ENCODE results near the gene GRIN3B. TPM values are rescaled to one million over a fixed set of nuclear protein-coding genes. Genes with fewer than 3 reads are reported as not detected.

The GRIN3B gene, protein sequence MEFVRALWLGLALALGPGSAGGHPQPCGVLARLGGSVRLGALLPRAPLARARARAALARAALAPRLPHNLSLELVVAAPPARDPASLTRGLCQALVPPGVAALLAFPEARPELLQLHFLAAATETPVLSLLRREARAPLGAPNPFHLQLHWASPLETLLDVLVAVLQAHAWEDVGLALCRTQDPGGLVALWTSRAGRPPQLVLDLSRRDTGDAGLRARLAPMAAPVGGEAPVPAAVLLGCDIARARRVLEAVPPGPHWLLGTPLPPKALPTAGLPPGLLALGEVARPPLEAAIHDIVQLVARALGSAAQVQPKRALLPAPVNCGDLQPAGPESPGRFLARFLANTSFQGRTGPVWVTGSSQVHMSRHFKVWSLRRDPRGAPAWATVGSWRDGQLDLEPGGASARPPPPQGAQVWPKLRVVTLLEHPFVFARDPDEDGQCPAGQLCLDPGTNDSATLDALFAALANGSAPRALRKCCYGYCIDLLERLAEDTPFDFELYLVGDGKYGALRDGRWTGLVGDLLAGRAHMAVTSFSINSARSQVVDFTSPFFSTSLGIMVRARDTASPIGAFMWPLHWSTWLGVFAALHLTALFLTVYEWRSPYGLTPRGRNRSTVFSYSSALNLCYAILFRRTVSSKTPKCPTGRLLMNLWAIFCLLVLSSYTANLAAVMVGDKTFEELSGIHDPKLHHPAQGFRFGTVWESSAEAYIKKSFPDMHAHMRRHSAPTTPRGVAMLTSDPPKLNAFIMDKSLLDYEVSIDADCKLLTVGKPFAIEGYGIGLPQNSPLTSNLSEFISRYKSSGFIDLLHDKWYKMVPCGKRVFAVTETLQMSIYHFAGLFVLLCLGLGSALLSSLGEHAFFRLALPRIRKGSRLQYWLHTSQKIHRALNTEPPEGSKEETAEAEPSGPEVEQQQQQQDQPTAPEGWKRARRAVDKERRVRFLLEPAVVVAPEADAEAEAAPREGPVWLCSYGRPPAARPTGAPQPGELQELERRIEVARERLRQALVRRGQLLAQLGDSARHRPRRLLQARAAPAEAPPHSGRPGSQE
- 1.4 and 2.1 TPM in 2 replicates for total RNA-seq

DNA sequence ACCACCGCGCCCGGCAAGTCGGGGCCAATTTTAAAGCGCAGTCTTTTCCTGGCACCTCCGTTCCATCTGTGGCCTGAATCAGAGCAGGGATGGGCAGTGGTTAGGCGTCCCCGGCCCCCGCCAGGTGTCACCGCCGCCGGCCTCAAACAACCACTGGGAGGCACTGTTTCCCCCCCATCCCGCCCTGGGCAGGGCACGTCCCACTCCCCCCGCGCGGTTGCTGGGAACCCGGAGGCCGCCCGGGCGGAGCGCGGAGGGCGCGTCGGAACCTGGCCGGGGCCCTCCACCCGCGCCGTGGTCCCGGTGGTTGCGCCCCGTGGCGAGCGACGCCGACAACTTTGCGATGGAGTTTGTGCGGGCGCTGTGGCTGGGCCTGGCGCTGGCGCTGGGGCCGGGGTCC is at the start of gene GRIN3B:
Gene GRIN3B (plus strand): TSS at position 325 of the 400 bp plus-strand sequence. CDS start 19 bp downstream, at position 344.

DNA sequence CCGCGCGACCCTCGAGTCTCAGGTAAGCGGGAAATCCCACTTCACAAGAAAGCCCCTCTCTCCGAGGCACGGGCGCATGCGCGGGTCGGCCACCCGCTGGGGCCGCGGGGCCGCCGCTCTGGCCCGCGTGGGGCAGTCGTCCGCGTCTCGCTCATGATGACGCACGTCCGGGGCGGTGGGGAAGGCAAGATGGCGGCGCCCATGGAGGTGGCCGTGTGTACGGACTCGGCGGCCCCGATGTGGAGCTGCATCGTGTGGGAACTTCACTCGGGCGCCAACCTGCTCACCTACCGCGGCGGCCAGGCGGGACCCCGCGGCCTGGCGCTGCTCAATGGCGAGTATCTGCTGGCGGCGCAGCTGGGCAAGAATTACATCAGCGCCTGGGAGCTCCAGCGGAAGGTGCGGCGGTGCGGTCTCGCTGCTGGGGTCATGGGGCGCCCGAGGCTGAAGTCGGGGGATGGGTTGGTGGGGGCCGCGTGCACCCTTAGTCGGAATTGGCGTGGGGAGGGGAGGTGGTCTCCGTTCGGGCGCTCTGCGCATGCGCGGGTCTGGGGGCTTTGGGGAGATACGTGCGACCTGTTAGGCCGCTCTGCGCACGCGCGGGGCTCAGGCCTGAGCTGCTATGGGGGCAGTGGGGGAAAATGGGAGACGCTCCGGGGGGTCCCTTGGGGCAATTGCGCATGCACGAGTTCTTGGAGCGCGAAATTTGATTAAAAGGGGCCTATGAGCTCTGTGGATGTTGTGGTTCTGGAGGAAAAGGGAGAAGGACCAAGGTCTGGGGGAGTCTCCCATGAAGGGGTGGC is 15.9 kb upstream of the GRIN3B start, which contains the start of gene WDR18:
Gene WDR18 (plus strand): TSS at position 181 of the 803 bp plus-strand sequence. CDS start 9 bp downstream, at position 190.

DNA sequence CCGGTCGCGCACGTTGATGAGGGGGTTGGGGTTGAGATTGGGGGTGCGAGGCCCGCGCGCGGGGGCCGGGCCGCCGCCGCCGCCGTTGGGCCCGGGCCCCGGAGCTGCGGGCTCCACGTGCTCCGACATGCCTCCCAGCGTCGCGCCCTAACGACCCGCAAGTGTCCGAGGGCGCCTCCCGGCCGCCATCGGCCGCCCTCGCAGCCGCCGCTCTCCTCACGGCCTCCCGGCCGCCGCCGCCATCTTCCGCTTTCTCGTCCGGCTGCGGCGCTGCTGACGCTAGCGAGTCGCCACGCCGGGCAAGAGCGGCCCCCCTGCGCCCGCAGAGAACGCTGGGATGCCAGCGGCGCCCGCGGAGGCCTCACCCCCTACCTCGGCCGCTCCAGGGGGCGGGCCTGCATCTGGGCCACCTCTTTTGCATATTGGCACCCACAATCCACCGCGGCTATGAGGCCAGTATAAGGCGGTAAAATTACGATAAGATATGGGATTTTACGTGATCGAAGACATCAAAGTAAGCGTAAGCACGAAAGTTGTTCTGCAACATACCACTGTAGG is 20.7 kb downstream of the GRIN3B start, which contains the start of gene TMEM259:
Gene TMEM259 (minus strand): TSS at position 256 of the 558 bp plus-strand sequence. CDS start 127 bp downstream, at position 129.

DNA sequence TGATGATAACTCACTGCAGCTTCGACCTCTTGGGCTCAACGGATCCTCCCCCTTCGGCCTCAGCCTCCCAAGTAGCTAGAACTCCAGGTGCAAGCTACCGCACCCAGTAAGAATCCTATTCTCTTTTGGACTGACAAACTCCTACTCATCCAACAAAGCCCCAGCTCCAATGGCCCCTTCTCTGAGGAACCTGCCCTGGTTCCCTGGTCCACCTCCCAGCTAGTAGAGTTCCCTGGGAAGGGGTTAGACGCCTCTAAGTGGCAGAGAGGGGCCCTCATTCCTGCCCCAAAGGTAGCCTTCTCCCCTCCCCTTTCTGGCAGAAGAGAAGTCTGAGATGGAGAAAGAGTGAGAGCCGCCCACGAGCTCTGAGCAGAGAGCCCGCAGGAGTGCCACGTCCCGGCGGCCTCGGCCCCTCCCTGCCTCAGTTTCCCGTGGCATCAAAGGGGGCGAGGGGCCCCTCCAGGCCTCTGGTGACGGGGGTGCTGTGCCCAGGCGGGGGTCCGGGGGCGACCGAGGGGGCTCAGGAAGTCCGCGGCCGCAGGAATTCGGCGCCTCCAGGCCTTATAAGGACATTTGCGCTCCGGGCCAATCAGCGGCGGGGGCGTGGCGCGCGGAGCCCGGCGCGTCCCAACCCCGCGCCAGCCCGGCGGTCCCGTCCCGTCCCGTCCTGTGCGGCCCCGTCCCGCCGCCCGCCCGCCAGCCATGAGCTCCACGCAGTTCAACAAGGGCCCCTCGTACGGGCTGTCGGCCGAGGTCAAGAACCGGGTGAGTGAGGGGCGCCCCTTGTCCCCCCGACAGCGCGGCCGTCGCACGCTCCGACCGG is 26.0 kb downstream of the GRIN3B start, which contains the start of gene CNN2:
Gene CNN2 (plus strand): TSS at position 649 of the 823 bp plus-strand sequence. CDS start 54 bp downstream, at position 703.

DNA sequence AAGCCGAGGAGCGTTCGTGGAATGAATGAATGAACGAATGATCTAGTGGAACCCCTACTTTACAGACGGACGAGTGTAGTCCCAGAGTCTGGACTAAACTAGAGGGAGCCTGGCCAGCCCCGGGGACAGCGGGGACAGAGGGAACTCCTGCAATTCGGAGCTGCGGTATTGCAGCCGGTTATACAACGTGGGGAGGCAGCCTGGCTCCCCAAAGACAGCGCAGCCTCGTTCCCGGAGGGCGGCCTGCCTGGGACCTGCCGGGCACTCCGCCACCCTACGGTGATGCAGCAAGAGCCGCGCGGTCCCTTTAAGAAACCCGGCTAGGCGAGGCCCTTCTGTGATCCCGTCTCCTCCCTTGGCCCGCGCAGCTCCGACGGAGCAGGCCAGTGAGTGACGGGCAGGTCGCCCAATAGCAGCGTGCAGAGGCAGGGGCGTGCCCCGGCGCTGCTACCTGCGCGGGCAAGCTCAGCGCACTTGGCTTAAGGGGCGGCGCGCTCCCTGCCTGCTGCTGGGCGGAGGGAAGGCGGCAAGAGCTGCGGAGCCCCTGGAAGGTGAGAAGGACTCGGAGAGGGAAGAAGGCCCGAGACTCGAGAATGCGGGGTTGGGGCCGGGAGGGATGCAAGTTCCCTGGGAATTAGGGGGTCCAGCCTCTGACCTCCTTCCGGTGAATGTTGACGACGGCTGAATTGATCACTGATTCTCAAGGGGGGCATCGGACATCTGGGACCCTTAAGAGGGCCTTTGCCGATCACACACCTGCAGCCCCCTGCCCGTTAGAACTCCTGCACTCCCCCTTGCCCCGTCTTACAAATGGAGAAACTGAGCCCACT is 39.6 kb downstream of the GRIN3B start, which contains the start of gene ABCA7:
Gene ABCA7 (plus strand): TSS at position 462 of the 830 bp plus-strand sequence. CDS start 1,255 bp downstream, outside the sequence.

Other genes with a start within 250 kb of the GRIN3B start
- gene MISP, start 249.3 kb upstream of the GRIN3B start, total RNA-seq, result 55.5 and 95.0 TPM in 2 replicates
- gene PTBP1, start 203.0 kb upstream of the GRIN3B start, total RNA-seq, result 120 and 273 TPM in 2 replicates
- gene PLPPR3, start 178.5 kb upstream of the GRIN3B start, total RNA-seq, result under 0.01 and 0.28 TPM in 2 replicates
- gene AZU1, start 172.6 kb upstream of the GRIN3B start, total RNA-seq, result not detected in 2 replicates
- gene PRTN3, start 159.4 kb upstream of the GRIN3B start, total RNA-seq, result not detected in 2 replicates
- gene ELANE, start 148.1 kb upstream of the GRIN3B start, total RNA-seq, result 0.07 TPM in 1 of 2 replicates, not detected in the other
- gene CFD, start 140.8 kb upstream of the GRIN3B start, total RNA-seq, result 4.4 and 6.4 TPM in 2 replicates
- gene MED16, start 107.2 kb upstream of the GRIN3B start, total RNA-seq, result 19.5 and 32.9 TPM in 2 replicates
- not detected in 2 replicates for gene RNU6-9, start 106.9 kb upstream of the GRIN3B start, total RNA-seq
- gene R3HDM4, start 87.2 kb upstream of the GRIN3B start, total RNA-seq, result 40.5 and 46.1 TPM in 2 replicates
- gene KISS1R, start 83.1 kb upstream of the GRIN3B start, total RNA-seq, result under 0.01 and 0.07 TPM in 2 replicates
- 12.0 and 12.4 TPM in 2 replicates for gene ARID3A, start 74.4 kb upstream of the GRIN3B start, total RNA-seq
- gene WDR18, start 16.1 kb upstream of the GRIN3B start, total RNA-seq, result 61.9 and 65.2 TPM in 2 replicates
- gene TMEM259, start 20.7 kb downstream of the GRIN3B start, total RNA-seq, result 74.5 and 108 TPM in 2 replicates
- gene RNU6-2, start 21.1 kb downstream of the GRIN3B start, total RNA-seq, result not detected in 2 replicates
- 143 and 272 TPM in 2 replicates for gene CNN2, start 26.2 kb downstream of the GRIN3B start, total RNA-seq
- 15.1 and 16.1 TPM in 2 replicates for gene ABCA7, start 39.7 kb downstream of the GRIN3B start, total RNA-seq
- gene ARHGAP45, start 66.7 kb downstream of the GRIN3B start, total RNA-seq, result 4.6 and 4.8 TPM in 2 replicates
- 53.0 and 84.9 TPM in 2 replicates for gene POLR2E, start 95.0 kb downstream of the GRIN3B start, total RNA-seq
- gene GPX4, start 103.6 kb downstream of the GRIN3B start, total RNA-seq, result 220 and 224 TPM in 2 replicates
- gene SBNO2, start 173.8 kb downstream of the GRIN3B start, total RNA-seq, result 23.2 and 120 TPM in 2 replicates
- 110 and 132 TPM in 2 replicates for gene STK11, start 205.4 kb downstream of the GRIN3B start, total RNA-seq
- gene CBARP, start 237.6 kb downstream of the GRIN3B start, total RNA-seq, result 2.4 and 6.0 TPM in 2 replicates
- 6.5 and 28.9 TPM in 2 replicates for gene ATP5F1D, start 241.3 kb downstream of the GRIN3B start, total RNA-seq
- 32.1 and 46.6 TPM in 2 replicates for gene MIDN, start 248.2 kb downstream of the GRIN3B start, total RNA-seq

All from nasal cavity respiratory epithelium epithelial cell of viscerocranial mucosa (primary cell).